ENCODE measurements around the gene WNK4. TPM values are rescaled to one million over a fixed set of nuclear protein-coding genes. Genes with fewer than 3 reads are reported as not detected.

The WNK4 gene
- 0.20 TPM in 2 replicates for polyA plus RNA-seq

DNA sequence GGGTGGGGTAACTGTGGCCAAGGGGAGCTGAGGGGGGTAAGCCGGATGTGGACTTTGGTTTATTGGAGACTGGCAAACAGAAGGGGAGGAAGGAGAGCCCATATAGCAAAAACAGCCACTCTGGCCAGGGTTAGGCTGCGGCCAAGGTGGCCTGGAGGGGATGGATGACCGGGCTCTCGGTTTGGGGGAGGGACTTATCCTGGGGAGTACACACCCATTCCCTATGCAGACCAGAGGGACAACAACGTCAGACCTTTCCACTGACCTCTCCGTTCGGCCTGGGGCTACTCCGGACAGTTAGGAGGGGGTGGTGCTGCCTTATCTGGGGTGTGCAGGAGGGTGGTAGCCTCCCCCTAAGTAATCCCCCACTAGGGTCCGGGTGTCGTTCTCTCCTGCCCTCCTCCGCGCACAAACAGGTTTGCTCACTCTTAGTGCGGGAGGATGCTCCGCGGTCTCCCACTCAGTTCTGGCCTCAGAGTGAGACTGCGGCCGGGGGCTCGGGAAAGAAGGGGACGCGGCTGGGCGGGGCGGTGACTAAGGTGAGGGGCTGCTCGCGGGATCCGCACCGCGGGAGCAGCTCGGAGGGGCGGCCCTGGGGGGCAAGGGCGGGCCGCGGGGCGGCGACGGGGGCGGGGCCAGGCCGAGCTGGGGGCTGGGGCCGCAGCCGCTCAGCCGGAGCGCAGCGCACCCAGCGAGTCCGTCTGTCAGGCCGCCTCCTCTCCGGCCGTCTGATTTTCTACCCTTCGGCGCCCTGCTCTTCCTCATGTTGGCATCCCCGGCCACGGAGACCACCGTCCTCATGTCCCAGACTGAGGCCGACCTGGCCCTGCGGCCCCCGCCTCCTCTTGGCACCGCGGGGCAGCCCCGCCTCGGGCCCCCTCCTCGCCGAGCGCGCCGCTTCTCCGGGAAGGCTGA is at the start of gene WNK4:
Gene WNK4 (plus strand): TSS at position 675 of the 915 bp plus-strand sequence. CDS start 89 bp downstream, at position 764.

GRCh38 chr17:42744806-42745617 is 35.4 kb upstream of the WNK4 start, which contains the start of gene EZH1:
Gene EZH1, minus strand, starts transcription at chr17:42745040. Its CDS starts 16,099 bp downstream, at chr17:42728941.

GRCh38 chr17:42760652-42761581 is 19.5 kb upstream of the WNK4 start, which contains the start of gene RAMP2:
Gene RAMP2, plus strand, starts transcription at chr17:42761227. Its CDS starts 35 bp downstream, at chr17:42761262.

DNA sequence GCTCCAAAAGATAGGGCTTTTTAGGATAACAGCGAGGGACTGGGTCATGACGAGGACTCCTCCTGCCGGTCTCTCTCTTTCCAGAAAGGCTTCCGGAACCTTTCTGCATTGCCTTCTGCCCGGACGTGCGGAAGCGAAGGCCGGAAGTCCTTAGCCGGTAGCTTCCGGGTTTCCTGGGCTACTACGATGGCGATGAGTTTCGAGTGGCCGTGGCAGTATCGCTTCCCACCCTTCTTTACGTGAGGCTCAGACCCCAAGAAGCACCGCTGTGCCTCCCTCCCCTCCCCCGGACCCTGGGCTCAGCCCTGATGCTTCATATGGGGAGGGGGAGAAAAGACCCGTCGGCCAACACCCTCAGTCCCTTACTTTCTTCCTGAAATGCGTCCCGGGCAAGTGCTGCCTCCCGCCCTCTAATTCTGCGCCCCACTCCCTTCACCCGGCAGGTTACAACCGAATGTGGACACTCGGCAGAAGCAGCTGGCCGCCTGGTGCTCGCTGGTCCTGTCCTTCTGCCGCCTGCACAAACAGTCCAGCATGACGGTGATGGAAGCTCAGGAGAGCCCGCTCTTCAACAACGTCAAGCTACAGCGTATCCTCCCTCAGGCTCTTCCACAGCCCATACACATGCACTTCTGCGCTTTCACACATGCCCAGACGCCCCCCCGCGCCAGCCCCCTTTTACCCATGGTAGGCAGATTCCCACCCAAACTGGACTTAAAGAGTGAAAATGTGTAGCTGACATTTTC is 6.9 kb upstream of the WNK4 start, which contains the start of gene VPS25:
Gene VPS25 (plus strand): TSS at position 160 of the 746 bp plus-strand sequence. CDS start 27 bp downstream, at position 187.

GRCh38 chr17:42798383-42799380 is 18.3 kb downstream of the WNK4 start, which contains the start of the genes CNTD1 and COA3:
Gene CNTD1, plus strand, starts transcription at chr17:42798861. Its CDS starts 207 bp downstream, at chr17:42799068.
Gene COA3, minus strand, starts transcription at chr17:42798704. Its CDS starts 23 bp downstream, at chr17:42798681.

GRCh38 chr17:42832934-42833766 is 52.7 kb downstream of the WNK4 start, which contains the start of gene PSME3:
Gene PSME3, plus strand, starts transcription at chr17:42833397. Its CDS starts 235 bp downstream, at chr17:42833632.

GRCh38 chr17:42844271-42844670 is 63.9 kb downstream of the WNK4 start, which contains the start of gene AOC2:
Gene AOC2, plus strand, starts transcription at chr17:42844580. Its CDS starts 47 bp downstream, at chr17:42844627.

Other genes starting within 250 kb of the WNK4 start
- gene NAGLU, start 244.4 kb upstream of the WNK4 start, polyA plus RNA-seq = 0.69 TPM in 1 of 2 replicates, not detected in the other
- gene HSD17B1, start 227.7 kb upstream of the WNK4 start, polyA plus RNA-seq = 0.32 and 0.83 TPM in 2 replicates
- 11.2 and 11.7 TPM in 2 replicates for gene COASY, start 218.5 kb upstream of the WNK4 start, polyA plus RNA-seq
- 28.0 and 29.9 TPM in 2 replicates for gene MLX, start 213.5 kb upstream of the WNK4 start, polyA plus RNA-seq
- gene PSMC3IP, start 202.9 kb upstream of the WNK4 start, polyA plus RNA-seq = 6.4 TPM in 1 of 2 replicates, not detected in the other
- gene RETREG3, start 171.2 kb upstream of the WNK4 start, polyA plus RNA-seq = 3.6 and 4.2 TPM in 2 replicates
- 24.6 and 29.5 TPM in 2 replicates for gene TUBG1, start 170.9 kb upstream of the WNK4 start, polyA plus RNA-seq
- 15.4 and 23.9 TPM in 2 replicates for gene TUBG2, start 121.3 kb upstream of the WNK4 start, polyA plus RNA-seq
- gene PLEKHH3, start 103.6 kb upstream of the WNK4 start, polyA plus RNA-seq = 0.40 TPM in 1 of 2 replicates, not detected in the other
- gene CCR10, start 98.8 kb upstream of the WNK4 start, polyA plus RNA-seq = 0.48 TPM in 1 of 2 replicates, not detected in the other
- 6.8 and 11.4 TPM in 2 replicates for gene CNTNAP1, start 98.1 kb upstream of the WNK4 start, polyA plus RNA-seq
- gene EZH1, start 35.6 kb upstream of the WNK4 start, polyA plus RNA-seq = 49.6 and 72.0 TPM in 2 replicates
- 0.64 TPM in 1 of 2 replicates, not detected in the other for gene RAMP2, start 19.4 kb upstream of the WNK4 start, polyA plus RNA-seq
- gene VPS25, start 7.2 kb upstream of the WNK4 start, polyA plus RNA-seq = 55.2 and 81.1 TPM in 2 replicates
- 578 and 642 TPM in 2 replicates for gene COA3, start 18.1 kb downstream of the WNK4 start, polyA plus RNA-seq
- 2.1 and 4.4 TPM in 2 replicates for gene CNTD1, start 18.3 kb downstream of the WNK4 start, polyA plus RNA-seq
- 42.3 and 53.5 TPM in 2 replicates for gene BECN1, start 43.7 kb downstream of the WNK4 start, polyA plus RNA-seq
- 28.4 and 38.3 TPM in 2 replicates for gene PSME3, start 52.8 kb downstream of the WNK4 start, polyA plus RNA-seq
- 0.22 TPM in 1 of 2 replicates, not detected in the other for gene AOC2, start 64.0 kb downstream of the WNK4 start, polyA plus RNA-seq
- not detected in 2 replicates for gene AOC3, start 70.6 kb downstream of the WNK4 start, polyA plus RNA-seq
- not detected in 2 replicates for gene G6PC1, start 120.2 kb downstream of the WNK4 start, polyA plus RNA-seq
- gene AARSD1, start 183.8 kb downstream of the WNK4 start, polyA plus RNA-seq = 51.6 and 63.8 TPM in 2 replicates
- 0.23 TPM in 1 of 2 replicates, not detected in the other for gene PTGES3L, start 199.5 kb downstream of the WNK4 start, polyA plus RNA-seq
- gene RUNDC1, start 200.0 kb downstream of the WNK4 start, polyA plus RNA-seq = 13.3 and 14.2 TPM in 2 replicates
- gene RPL27, start 217.8 kb downstream of the WNK4 start, polyA plus RNA-seq = 857 and 976 TPM in 2 replicates
- gene IFI35, start 226.2 kb downstream of the WNK4 start, polyA plus RNA-seq = not detected in 2 replicates
- gene VAT1, start 241.8 kb downstream of the WNK4 start, polyA plus RNA-seq = 5.5 and 6.8 TPM in 2 replicates
- 3.3 and 5.0 TPM in 2 replicates for gene RND2, start 244.6 kb downstream of the WNK4 start, polyA plus RNA-seq

All from Purkinje cell (primary cell).